Keratinocyte (primary cell): ENCODE measurements around the gene PALD1.

Experiments
- EZH2 ChIP-seq: IDR thresholded peaks from one replicate; pipeline ENCODE4 v1.6.1; 2012; ENCODE audit warnings: inconsistent platforms, mild to moderate bottlenecking, low read length, moderate library complexity
- TF ChIP-seq, protein P1 (sequence below), 3 experiments: IDR thresholded peaks in 1 of 3; conservative IDR thresholded peaks in 1 of 3; optimal IDR thresholded peaks in 1 of 3; 2 replicates in 2 of 3; 3 replicates in 1 of 3; pipeline versions ENCODE3 to v1.5.1; 2011; ENCODE audit warnings: low read length in 3 of 3, mild to moderate bottlenecking in 3 of 3, moderate library complexity in 2 of 3, control low read depth in 1 of 3, inconsistent platforms in 1 of 3; ENCODE audit not compliant: insufficient read depth in 2 of 3; ENCODE audit errors: extremely low read depth in 1 of 3

DNA sequence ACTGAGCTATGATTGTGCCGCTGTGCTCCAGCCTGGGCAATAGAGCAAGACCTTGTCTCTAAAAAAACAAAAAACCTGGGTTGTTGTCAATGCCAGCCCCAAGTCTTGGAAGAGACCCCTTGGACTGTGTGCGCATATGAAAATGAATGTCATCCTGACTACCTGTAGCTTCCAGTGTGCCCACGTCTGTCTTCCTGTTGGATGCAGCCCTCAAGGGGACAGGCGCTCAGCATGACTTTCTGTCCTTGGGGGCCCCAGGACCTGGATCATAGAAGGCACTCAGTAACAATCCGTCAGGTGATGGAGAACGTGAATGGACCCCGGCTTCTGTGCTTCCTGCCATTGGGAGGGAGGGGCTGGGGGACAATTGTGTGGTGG lies 114.9 kb downstream of the PALD1 start:
- TF ChIP-seq, protein P1, sequence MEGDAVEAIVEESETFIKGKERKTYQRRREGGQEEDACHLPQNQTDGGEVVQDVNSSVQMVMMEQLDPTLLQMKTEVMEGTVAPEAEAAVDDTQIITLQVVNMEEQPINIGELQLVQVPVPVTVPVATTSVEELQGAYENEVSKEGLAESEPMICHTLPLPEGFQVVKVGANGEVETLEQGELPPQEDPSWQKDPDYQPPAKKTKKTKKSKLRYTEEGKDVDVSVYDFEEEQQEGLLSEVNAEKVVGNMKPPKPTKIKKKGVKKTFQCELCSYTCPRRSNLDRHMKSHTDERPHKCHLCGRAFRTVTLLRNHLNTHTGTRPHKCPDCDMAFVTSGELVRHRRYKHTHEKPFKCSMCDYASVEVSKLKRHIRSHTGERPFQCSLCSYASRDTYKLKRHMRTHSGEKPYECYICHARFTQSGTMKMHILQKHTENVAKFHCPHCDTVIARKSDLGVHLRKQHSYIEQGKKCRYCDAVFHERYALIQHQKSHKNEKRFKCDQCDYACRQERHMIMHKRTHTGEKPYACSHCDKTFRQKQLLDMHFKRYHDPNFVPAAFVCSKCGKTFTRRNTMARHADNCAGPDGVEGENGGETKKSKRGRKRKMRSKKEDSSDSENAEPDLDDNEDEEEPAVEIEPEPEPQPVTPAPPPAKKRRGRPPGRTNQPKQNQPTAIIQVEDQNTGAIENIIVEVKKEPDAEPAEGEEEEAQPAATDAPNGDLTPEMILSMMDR (optimal IDR thresholded peaks at IDR 0.05 in 1 of 3, IDR thresholded peaks at IDR 0.05 in 1 of 3, conservative IDR thresholded peaks at IDR 0.05 in 1 of 3; ENCODE audit: extremely low read depth in 1 of 3, insufficient read depth in 2 of 3, low read length in 3 of 3), result no peak
- TF ChIP-seq EZH2, result no peak
